IMR-90 (cell line): ENCODE data around the gene BCAP31. TPM values are rescaled to one million over a fixed set of nuclear protein-coding genes. Genes with fewer than 3 reads are reported as not detected.

ENCODE experiments used
- ATAC-seq: fragments of 200-7000 bp; cut with Tn5 transposase; 2 replicates; pipeline ENCODE4 v1.9.1; 2020; ENCODE audit warnings: low read depth, mild to moderate bottlenecking, moderate library complexity
- BruUV-seq: library from RNA; stranded (reverse); fragments of 400-500 nt; replicated peaks from 2 replicates; lab custom pipeline; 2021; lab: Mats Ljungman, UMichigan
- CTCF ChIA-PET: fragments of 300-600 bp; formaldehyde crosslinking; extraction: SDS; loops from one replicate; lab custom pipeline; 2021; ENCODE audit warnings: antibody characterized with exemption; lab: Yijun Ruan, JAX
- POLR2A ChIA-PET: fragments of 300-600 bp; sonication (Branson Sonifier 250); formaldehyde crosslinking; loops from one replicate; lab custom pipeline; 2022; ENCODE audit warnings: antibody characterized with exemption; ENCODE audit not compliant: unreplicated experiment; lab: Charles Lee
- DNase-seq: peaks from one replicate; pipeline ENCODE4 v3.0.0; 2013
- H2AFZ ChIP-seq: replicated peaks from 2 replicates; pipeline ENCODE3; 2013; ENCODE audit warnings: low read length, mild to moderate bottlenecking; ENCODE audit not compliant: poor library complexity
- H2AK5ac ChIP-seq: 2 replicates; pipeline ENCODE4 v1.6.1; 2013; ENCODE audit warnings: low read depth, low read length, inconsistent platforms
- H2AK9ac ChIP-seq: replicated peaks from 2 replicates; pipeline ENCODE3; 2013; ENCODE audit warnings: mild to moderate bottlenecking, low read depth, low read length, moderate library complexity; ENCODE audit not compliant: poor library complexity
- H2BK120ac ChIP-seq: 2 replicates; pipeline ENCODE4 v1.6.1; 2013; ENCODE audit warnings: low read depth, low read length, inconsistent platforms
- H2BK15ac ChIP-seq: 3 replicates; pipeline ENCODE4 v1.6.1; 2013; ENCODE audit warnings: low read depth, low read length, inconsistent platforms
- H2BK20ac ChIP-seq: 2 replicates; pipeline ENCODE4 v1.6.1; 2013; ENCODE audit warnings: low read depth, mild to moderate bottlenecking, inconsistent platforms, low read length, moderate library complexity
- H2BK5ac ChIP-seq: 2 replicates; pipeline ENCODE4 v1.6.1; 2013; ENCODE audit warnings: mild to moderate bottlenecking, low read depth, low read length, inconsistent platforms; ENCODE audit not compliant: poor library complexity, severe bottlenecking
- H3K14ac ChIP-seq: replicated peaks from 2 replicates; pipeline ENCODE4 v1.6.1; 2013; ENCODE audit warnings: low read depth, low read length, inconsistent platforms
- H3K18ac ChIP-seq: 2 replicates; pipeline ENCODE4 v1.6.1; 2013; ENCODE audit warnings: low read depth, low read length, control low read depth
- H3K23ac ChIP-seq: 2 replicates; pipeline ENCODE4 v1.6.1; 2013; ENCODE audit warnings: low read depth, low read length, inconsistent platforms
- H3K27ac ChIP-seq: 2 replicates; pipeline ENCODE4 v1.5.1; 2013; ENCODE audit warnings: mild to moderate bottlenecking, control low read depth, low read length; ENCODE audit not compliant: insufficient read depth
- H3K27me3 ChIP-seq: 2 replicates; pipeline ENCODE4 v1.6.1; 2013; ENCODE audit warnings: low read length; ENCODE audit not compliant: control insufficient read depth, insufficient read depth
- H3K36me3 ChIP-seq: 2 replicates; pipeline ENCODE4 v1.6.1; 2013; ENCODE audit warnings: low read length, mixed read lengths; ENCODE audit not compliant: control insufficient read depth, insufficient read depth
- H3K4ac ChIP-seq: 2 replicates; pipeline ENCODE4 v1.6.1; 2013; ENCODE audit warnings: low read depth, low read length, inconsistent platforms
- H3K4me1 ChIP-seq: 2 replicates; pipeline ENCODE4 v1.6.1; 2013; ENCODE audit warnings: low read length, mixed read lengths; ENCODE audit not compliant: control insufficient read depth, insufficient read depth
- H3K4me2 ChIP-seq: 2 replicates; pipeline ENCODE4 v1.6.1; 2013; ENCODE audit warnings: low read depth, mild to moderate bottlenecking, control low read depth, low read length, moderate library complexity
- H3K4me3 ChIP-seq: 2 replicates; pipeline ENCODE4 v1.5.1; 2013; ENCODE audit warnings: low read depth, mild to moderate bottlenecking, control low read depth, low read length, moderate library complexity; ENCODE audit not compliant: insufficient read depth
- H3K56ac ChIP-seq: 2 replicates; pipeline ENCODE4 v1.6.1; 2013; ENCODE audit warnings: low read length, inconsistent platforms; ENCODE audit not compliant: insufficient read depth; ENCODE audit errors: extremely low read depth
- H3K79me1 ChIP-seq, 2 experiments: 2 replicates each; pipeline ENCODE4 v1.6.1; 2013; ENCODE audit warnings: low read length in 2 of 2, inconsistent platforms in 1 of 2, low read depth in 1 of 2
- H3K9ac ChIP-seq: 2 replicates; pipeline ENCODE4 v1.6.1; 2013; ENCODE audit warnings: low read depth, low read length, control low read depth
- H3K9me1 ChIP-seq: 2 replicates; pipeline ENCODE4 v1.6.1; 2013; ENCODE audit warnings: low read length, inconsistent platforms; ENCODE audit not compliant: insufficient read depth
- H3K9me3 ChIP-seq: 2 replicates; pipeline ENCODE4 v1.6.1; 2013; ENCODE audit warnings: low read length; ENCODE audit not compliant: control insufficient read depth, insufficient read depth
- H4K20me1 ChIP-seq: 2 replicates; pipeline ENCODE4 v1.6.1; 2013; ENCODE audit warnings: low read length, inconsistent platforms; ENCODE audit not compliant: insufficient read depth
- H4K5ac ChIP-seq: 2 replicates; pipeline ENCODE4 v1.6.1; 2013; ENCODE audit warnings: mild to moderate bottlenecking, low read depth, low read length, control low read depth
- H4K8ac ChIP-seq, 2 experiments: 2 replicates each; pipeline ENCODE4 v1.6.1; 2013; ENCODE audit warnings: low read depth in 2 of 2, low read length in 2 of 2, control low read depth in 1 of 2, inconsistent platforms in 1 of 2
- H4K91ac ChIP-seq: 2 replicates; pipeline ENCODE4 v1.6.1; 2013; ENCODE audit warnings: low read depth, low read length, inconsistent platforms; ENCODE audit not compliant: insufficient read depth
- CEBPB ChIP-seq: IDR thresholded peaks from 2 replicates; pipeline ENCODE4 v1.6.1; 2012; ENCODE audit warnings: low read depth, low read length, improper control_type of control experiment
- FOS ChIP-seq: fragments of 150-350 bp; IDR thresholded peaks from 2 replicates; pipeline ENCODE4 v1.6.1; 2016; ENCODE audit warnings: low read depth, low read length
- MAFK ChIP-seq: IDR thresholded peaks from 2 replicates; pipeline ENCODE4 v1.6.1; 2012; ENCODE audit warnings: low read depth, low read length, improper control_type of control experiment
- NFE2L2 ChIP-seq: fragments of 150-350 bp; IDR thresholded peaks from 2 replicates; pipeline ENCODE4 v1.6.1; 2016; ENCODE audit warnings: low read depth, mild to moderate bottlenecking, low read length
- POLR2A ChIP-seq: IDR thresholded peaks from 2 replicates; pipeline ENCODE4 v1.6.1; 2012; ENCODE audit warnings: mild to moderate bottlenecking, low read depth, low read length
- RFX5 ChIP-seq: IDR thresholded peaks from 2 replicates; pipeline ENCODE4 v1.8.0; 2012; ENCODE audit warnings: low read depth, mild to moderate bottlenecking, low read length, moderate library complexity
- SMC3 ChIP-seq: fragments of 150-350 bp; IDR thresholded peaks from 2 replicates; pipeline ENCODE4 v1.6.1; 2016; ENCODE audit warnings: low read depth, mild to moderate bottlenecking, antibody characterized with exemption, low read length, moderate library complexity
- WGBS, 2 experiments: methylation state at CpG; one replicate each; pipeline versions ENCODE4 v1.1.5 to v1.1.7; 2013; ENCODE audit warnings: missing lambda C conversion rate in 2 of 2; ENCODE audit not compliant: insufficient read length in 1 of 2; ENCODE audit errors: extremely low coverage in 2 of 2; 5-methylcytosine and 5-hydroxymethylcytosine counted together
- dilution Hi-C: fragments of 300-500 bp; cut with HindIII; formaldehyde crosslinking; loops from one replicate; pipeline ENCODE4 v1.14.3; 2018; ENCODE audit warnings: low sequenced_read_pairs; ENCODE audit not compliant: unreplicated experiment
- in situ Hi-C: fragments of 300-500 bp; cut with MboI; formaldehyde crosslinking; loops from 3 replicates; pipeline ENCODE4 v1.14.3; 2019; ENCODE audit warnings: low sequenced_read_pairs, inconsistent platforms, mixed read lengths
- intact Hi-C: fragments of 100-400 bp; cut with micrococcal nuclease; formaldehyde crosslinking; loops from 2 replicates; pipeline ENCODE4 v1.10.0; 2022
- polyA plus RNA-seq, 3 experiments: library from polyadenylated mRNA; depleted of rRNA; stranded (reverse); fragments of >200 nt; gene quantifications; 2 replicates each; pipeline ENCODE4 v1.2.3, GENCODE V29; 2012; ENCODE audit warnings: low replicate concordance in 1 of 3
- total RNA-seq: library from RNA; depleted of rRNA; stranded (reverse); fragments of >200 nt; gene quantifications from 2 replicates; pipeline ENCODE4 v1.2.3, GENCODE V29; 2012

Gene BCAP31
- total and polyA plus RNA-seq, 2 of the 4 experiments (the other 2 are of a cell fraction) = 125 to 244 TPM

- Histone ChIP-seq H2BK20ac (no peak overlapping the region), H2BK120ac (no peak overlapping the region), H3K18ac (no peak overlapping the region), H3K4ac (no peak overlapping the region), H2AK5ac (no peak overlapping the region), H3K27me3 (no peaks in the 10 kb centered on the region), H3K4me2 (no peak overlapping the region), H3K79me1 (no peaks in the 10 kb centered on the region), H4K8ac (no peak overlapping the region), H3K56ac (no peak overlapping the region), H3K9ac (no peak overlapping the region), H2AK9ac (no peak overlapping the region), H2BK5ac (no peak overlapping the region), H3K14ac (no peak overlapping the region), H3K9me3 (no peaks in the 10 kb centered on the region; the same call in 1 of the 2 replicates), H4K5ac (no peak overlapping the region), H2BK15ac (no peak overlapping the region), H3K9me1 (no peaks in the 10 kb centered on the region), H3K4me1 (peaks cover 2% of the 10 kb centered on the region), H4K20me1 (no peaks in the 10 kb centered on the region), H3K36me3 (peaks cover 2% of the 10 kb centered on the region; the same call in 1 of the 2 replicates), H3K27ac (no peak overlapping the region), H4K91ac (no peak overlapping the region), H2AFZ (no peak overlapping the region), H3K4me3 (no peak overlapping the region), H3K23ac (no peak overlapping the region)
- DNase-seq (no peak), ATAC-seq (no peak)
- intact Hi-C loops = no loop called here
- 85% methylated on average over 8 of the region's 37 CpGs; no CpG with 5 or more reads in 1 of the 2 experiments for WGBS, 2 experiments
- POLR2A ChIA-PET = no interaction called here
- dilution Hi-C loops = no loop called here
- TF ChIP-seq MAFK (no peak), NFE2L2 (no peak), RFX5 (no peak), FOS (no peak), POLR2A (no peak), SMC3 (no peak), CEBPB (no peak)
- in situ Hi-C loops = no loop called here
- no TSS peak for BruUV-seq
- CTCF ChIA-PET = no interaction called here
These were observed 47.5 kb upstream of the BCAP31 start for GRCh38 chrX:153771415-153772315.
